Upper lobe of left lung (tissue), 6 donors: ENCODE measurements around the gene TBX20. TPM values are rescaled to one million over a fixed set of nuclear protein-coding genes. Genes with fewer than 3 reads are reported as not detected.

Experiments
- ATAC-seq, 2 donors: fragments of 200-7000 bp; cut with Tn5 transposase; one replicate each; pipeline ENCODE4 v1.9.1; 2022; ENCODE audit warnings: mild to moderate bottlenecking in 2 of 2, moderate library complexity in 2 of 2; ENCODE audit not compliant: low FRiP score in 2 of 2
- DNase-seq, 2 donors: peaks; one replicate each; pipeline ENCODE4 v3.0.0-alpha.2; 2019 to 2020
- H3K27ac ChIP-seq, 4 donors: fragments of 200-600 bp; sonication (generic); one replicate each; pipeline ENCODE4 v1.5.1; 2016 to 2019
- H3K27me3 ChIP-seq, 4 donors: fragments of 200-600 bp; sonication (generic); one replicate each; pipeline ENCODE4 v1.5.1; 2017 to 2019
- H3K36me3 ChIP-seq, 4 donors: fragments of 200-600 bp; sonication (generic); one replicate each; pipeline ENCODE4 v1.5.1; 2016 to 2019
- H3K4me1 ChIP-seq, 4 donors: fragments of 200-600 bp; sonication (generic); one replicate each; pipeline ENCODE4 v1.5.1; 2018 to 2019
- H3K4me3 ChIP-seq, 4 donors: fragments of 200-600 bp; sonication (generic); one replicate each; pipeline ENCODE4 v1.5.1; 2017 to 2019; ENCODE audit warnings: mild to moderate bottlenecking in 2 of 4, moderate library complexity in 1 of 4
- H3K9me3 ChIP-seq, 4 donors: fragments of 200-600 bp; sonication (generic); one replicate each; pipeline ENCODE4 v1.5.1; 2018 to 2019
- CTCF ChIP-seq, 6 experiments: fragments of 450-650 bp in 4 of 6; fragments of 200-600 bp in 2 of 6; sonication (generic) in 2 of 6; IDR thresholded peaks; one replicate each; pipeline ENCODE4 v1.5.1; 2016 to 2019; ENCODE audit warnings: antibody characterized with exemption in 6 of 6
- EP300 ChIP-seq, 4 donors: sonication (generic); formaldehyde crosslinking; IDR thresholded peaks; one replicate each; pipeline ENCODE4 v1.5.1; 2017; ENCODE audit warnings: antibody characterized with exemption in 4 of 4, control low read depth in 2 of 4
- POLR2A ChIP-seq, 4 donors: fragments of 450-650 bp; IDR thresholded peaks; one replicate each; pipeline ENCODE4 v1.5.1; 2016 to 2017; ENCODE audit warnings: antibody characterized with exemption in 4 of 4, mild to moderate bottlenecking in 2 of 4
- POLR2AphosphoS5 ChIP-seq, 2 donors: sonication (generic); formaldehyde crosslinking; IDR thresholded peaks; one replicate each; pipeline ENCODE4 v1.5.1; 2017; ENCODE audit warnings: antibody characterized with exemption in 2 of 2
- WGBS, 2 donors: methylation state at CpG; one replicate each; pipeline ENCODE4 v1.1.5; 2017 to 2018; 5-methylcytosine and 5-hydroxymethylcytosine counted together
- total RNA-seq, 6 donors: library from RNA; depleted of rRNA in 4 of 6; stranded (reverse); fragments of >200 nt in 4 of 6; gene quantifications; one replicate each; pipeline versions ENCODE4 v1.1.0 to v1.2.1, GENCODE V29; 2016 to 2021
- donor health status: DM: no; HTN: no; CAD: no; lungs with moderate emphysema.
- donor health status: DM: no; HTN: yes; CAD: no; lungs with severe emphysema.

TBX20 gene
- total RNA-seq, 6 donors from 2014 or later, result 0.17 to 2.2 (median 0.61) TPM; not detected in 3

- peaks cover 0 to 4% (median 0%) of the 10 kb centered on the region in 4 donors for H3K27me3 ChIP-seq
- TF ChIP-seq POLR2AphosphoS5 (IDR thresholded peaks at IDR 0.05) (no peak), EP300 (IDR thresholded peaks at IDR 0.05) (no peak), POLR2A (IDR thresholded peaks at IDR 0.05) (no peak)
- DNase-seq, result no peak
- H3K9me3 ChIP-seq, result no peaks in the 10 kb centered on the region
- no peak overlapping the region for H3K27ac ChIP-seq
- no peak overlapping the region for H3K4me3 ChIP-seq
- H3K36me3 ChIP-seq, result no peaks in the 10 kb centered on the region
- H3K4me1 ChIP-seq, result no peaks in the 10 kb centered on the region
- ATAC-seq, result no peak
Observed at GRCh38 chr7:35267411-35267810, 13.5 kb upstream of the TBX20 start.

GRCh38 chr7:35263396-35263795 is 9.5 kb upstream of the TBX20 start:
- H3K4me1 ChIP-seq, result peaks cover 0 to 6% (median 0%) of the 10 kb centered on the region in 4 donors
- no peaks in the 10 kb centered on the region for H3K36me3 ChIP-seq
- H3K27me3 ChIP-seq, result peaks cover 0 to 32% (median 22%) of the 10 kb centered on the region in 4 donors
- ATAC-seq, result no peak
- H3K27ac ChIP-seq, result no peak overlapping the region
- DNase-seq, result no peak
- no peak for TF ChIP-seq POLR2A (IDR thresholded peaks at IDR 0.05)
- TF ChIP-seq CTCF (IDR thresholded peaks at IDR 0.05), result no peak
- TF ChIP-seq POLR2AphosphoS5 (IDR thresholded peaks at IDR 0.05), result no peak
- TF ChIP-seq EP300 (IDR thresholded peaks at IDR 0.05), result no peak
- H3K9me3 ChIP-seq, result no peaks in the 10 kb centered on the region
- 30 to 34% methylated on average over 2 of the region's 2 CpGs for WGBS, 2 donors
- no peak overlapping the region for H3K4me3 ChIP-seq

GRCh38 chr7:35261476-35262285 is 7.8 kb upstream of the TBX20 start:
- ATAC-seq, result peak in 1 of 2 donors; percentile 27
- H3K27ac ChIP-seq, result no peak overlapping the region
- TF ChIP-seq POLR2AphosphoS5 (IDR thresholded peaks at IDR 0.05), result no peak
- no peak for TF ChIP-seq POLR2A (IDR thresholded peaks at IDR 0.05)
- TF ChIP-seq EP300 (IDR thresholded peaks at IDR 0.05), result no peak
- no peak for TF ChIP-seq CTCF (IDR thresholded peaks at IDR 0.05)
- H3K4me1 ChIP-seq, result peaks cover 4 to 11% (median 10%) of the 10 kb centered on the region in 4 donors
- H3K4me3 ChIP-seq, result no peak overlapping the region
- H3K27me3 ChIP-seq, result peaks cover 0 to 46% (median 32%) of the 10 kb centered on the region in 4 donors
- WGBS, 2 donors, result 9 to 20% methylated on average over 1 to 39 of the region's 56 CpGs
- peak in 1 of 2 donors; percentile 76 for DNase-seq
- no peaks in the 10 kb centered on the region for H3K9me3 ChIP-seq
- no peaks in the 10 kb centered on the region for H3K36me3 ChIP-seq

- peak in 1 of 2 donors; percentile 39 for DNase-seq
- no peaks in the 10 kb centered on the region for H3K36me3 ChIP-seq
- H3K4me1 ChIP-seq, result peaks cover 4 to 11% (median 10%) of the 10 kb centered on the region in 4 donors
- peaks cover 0 to 49% (median 32%) of the 10 kb centered on the region in 4 donors for H3K27me3 ChIP-seq
- no peak overlapping the region for H3K4me3 ChIP-seq
- ATAC-seq, result no peak
- 17% methylated on average over 15 to 21 of the region's 21 CpGs for WGBS, 2 donors
- TF ChIP-seq CTCF (IDR thresholded peaks at IDR 0.05) (no peak), EP300 (IDR thresholded peaks at IDR 0.05) (no peak), POLR2AphosphoS5 (IDR thresholded peaks at IDR 0.05) (no peak), POLR2A (IDR thresholded peaks at IDR 0.05) (no peak)
- no peaks in the 10 kb centered on the region for H3K9me3 ChIP-seq
- H3K27ac ChIP-seq, result no peak overlapping the region
Observed at GRCh38 chr7:35261041-35261440, 7.1 kb upstream of the TBX20 start.

- Histone ChIP-seq H3K9me3 (peaks cover 0 to under 1% (median 0%) of the 10 kb centered on the region in 4 donors), H3K4me1 (peaks cover 4 to 11% (median 10%) of the 10 kb centered on the region in 4 donors), H3K36me3 (no peaks in the 10 kb centered on the region), H3K27me3 (peaks cover 0 to 55% (median 37%) of the 10 kb centered on the region in 4 donors), H3K4me3 (no peak overlapping the region), H3K27ac (no peak overlapping the region)
- TF ChIP-seq POLR2A (IDR thresholded peaks at IDR 0.05) (no peak), CTCF (IDR thresholded peaks at IDR 0.05) (no peak), POLR2AphosphoS5 (IDR thresholded peaks at IDR 0.05) (no peak), EP300 (IDR thresholded peaks at IDR 0.05) (no peak)
- ATAC-seq, result no peak
- DNase-seq, result no peak
- 57 to 63% methylated on average over 7 of the region's 7 CpGs for WGBS, 2 donors
Observed at GRCh38 chr7:35260246-35260645, 6.3 kb upstream of the TBX20 start.
